ENCODE results near the gene TPCN2.

Gene TPCN2

GRCh38 chr11:69033431-69033830 is 15.3 kb upstream of the TPCN2 start:
- TF ChIP-seq CTCF (IDR thresholded peaks at IDR 0.05; ENCODE audit: low read depth, low read length) = no peak
- no peak overlapping the region for H3K4me3 ChIP-seq (ENCODE audit: low read depth, low read length)
- H3K27ac ChIP-seq = no peak overlapping the region
- no peaks in the 10 kb centered on the region for H3K36me3 ChIP-seq
- no peaks in the 10 kb centered on the region for H3K9me3 ChIP-seq (ENCODE audit: severe bottlenecking)
- H3K27me3 ChIP-seq (ENCODE audit: insufficient read depth, low read depth, severe bottlenecking) = no peaks in the 10 kb centered on the region
- DNase-seq = no peak

DNA sequence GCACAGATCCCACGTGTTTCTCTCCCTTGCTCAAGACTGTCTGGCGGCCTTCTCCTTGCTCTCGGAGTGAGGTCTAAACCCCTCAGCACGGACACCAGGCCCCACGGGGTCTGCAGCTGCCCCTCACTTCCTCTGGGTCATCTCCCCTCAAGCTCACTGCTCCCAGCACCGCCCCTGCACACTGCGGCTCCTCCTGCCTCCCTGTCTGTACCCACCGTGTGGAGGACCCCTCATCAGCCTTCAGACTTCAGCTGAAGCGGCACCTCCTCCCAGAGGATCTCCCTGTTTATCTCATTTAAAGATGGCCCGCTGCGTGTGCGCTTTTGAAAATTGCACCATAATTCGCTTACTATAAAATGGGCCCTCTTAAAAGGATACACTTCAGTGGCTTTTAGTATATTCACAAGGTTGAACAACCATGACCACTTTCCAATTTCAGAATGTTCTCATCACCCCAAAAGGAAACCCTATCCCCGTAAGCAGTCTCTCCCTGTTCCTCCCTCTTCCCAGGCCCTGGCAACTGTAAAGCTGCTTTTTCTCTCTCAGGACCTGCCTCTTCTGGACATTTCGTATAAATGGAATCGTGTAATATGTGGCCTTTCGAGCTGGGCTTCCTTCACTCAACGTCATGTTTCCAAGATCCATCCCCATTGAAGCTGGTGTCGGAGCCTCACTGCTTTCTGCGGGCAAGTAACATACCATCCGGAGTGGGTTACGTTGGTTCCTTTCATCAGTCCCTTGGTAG is 14.4 kb upstream of the TPCN2 start:
- H3K27ac ChIP-seq = no peak overlapping the region
- no peaks in the 10 kb centered on the region for H3K9me3 ChIP-seq (ENCODE audit: severe bottlenecking)
- DNase-seq = no peak
- no peak overlapping the region for H3K4me3 ChIP-seq (ENCODE audit: low read depth, low read length)
- no peak for TF ChIP-seq CTCF (IDR thresholded peaks at IDR 0.05; ENCODE audit: low read depth, low read length)
- no peaks in the 10 kb centered on the region for H3K36me3 ChIP-seq
- H3K27me3 ChIP-seq (ENCODE audit: insufficient read depth, low read depth, severe bottlenecking) = no peaks in the 10 kb centered on the region

GRCh38 chr11:69035150-69035945 is 13.4 kb upstream of the TPCN2 start:
- Histone ChIP-seq H3K27me3 (ENCODE audit: insufficient read depth, low read depth, severe bottlenecking) (no peaks in the 10 kb centered on the region), H3K9me3 (ENCODE audit: severe bottlenecking) (no peaks in the 10 kb centered on the region), H3K36me3 (no peaks in the 10 kb centered on the region), H3K4me3 (ENCODE audit: low read depth, low read length) (no peak overlapping the region), H3K27ac (no peak overlapping the region)
- TF ChIP-seq CTCF (IDR thresholded peaks at IDR 0.05; ENCODE audit: low read depth, low read length) = no peak
- no peak for DNase-seq

DNA sequence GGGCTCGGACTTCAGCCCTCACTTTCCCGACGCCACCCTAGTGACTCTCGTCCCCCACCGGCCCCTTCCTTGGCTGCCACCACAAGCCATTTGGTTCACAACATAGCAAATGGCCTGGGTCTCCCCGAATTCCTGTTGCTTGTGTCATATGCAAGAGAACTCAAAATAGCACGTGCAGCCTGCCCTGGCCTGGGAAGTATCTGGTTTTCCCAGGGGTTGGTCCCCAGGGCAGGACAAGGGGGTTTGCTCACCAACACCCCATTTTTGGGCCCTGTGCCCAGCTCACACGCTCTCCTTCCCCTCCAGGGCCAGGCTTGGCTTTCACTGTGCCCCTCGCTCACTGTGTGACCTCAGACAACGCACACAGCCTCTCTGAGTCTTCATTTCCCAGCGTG is 12.8 kb upstream of the TPCN2 start:
- H3K9me3 ChIP-seq (ENCODE audit: severe bottlenecking) = no peaks in the 10 kb centered on the region
- no peak for DNase-seq
- H3K36me3 ChIP-seq = no peaks in the 10 kb centered on the region
- no peaks in the 10 kb centered on the region for H3K27me3 ChIP-seq (ENCODE audit: insufficient read depth, low read depth, severe bottlenecking)
- no peak overlapping the region for H3K27ac ChIP-seq
- no peak for TF ChIP-seq CTCF (IDR thresholded peaks at IDR 0.05; ENCODE audit: low read depth, low read length)
- no peak overlapping the region for H3K4me3 ChIP-seq (ENCODE audit: low read depth, low read length)

DNA sequence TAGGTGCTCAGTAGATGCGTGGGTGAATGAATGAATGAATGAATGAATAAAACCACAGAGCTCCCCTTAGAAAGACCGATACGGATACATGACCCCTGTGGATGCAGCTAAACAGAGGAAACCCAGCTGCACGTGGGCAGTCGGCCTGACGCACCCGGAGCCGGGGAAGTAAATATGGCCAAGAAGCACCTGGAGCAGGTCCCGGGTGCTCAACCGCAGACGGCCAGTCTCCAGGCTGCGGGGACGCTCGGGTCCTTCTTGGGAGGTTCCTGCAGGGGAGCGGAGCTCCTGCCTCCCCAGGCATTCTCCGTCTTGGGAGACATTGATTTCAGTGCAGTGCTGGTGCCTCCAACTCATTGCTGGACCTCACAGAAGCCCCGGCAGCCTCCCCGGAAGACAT is 11.7 kb upstream of the TPCN2 start:
- Histone ChIP-seq H3K9me3 (ENCODE audit: severe bottlenecking) (no peaks in the 10 kb centered on the region), H3K27ac (no peak overlapping the region), H3K36me3 (no peaks in the 10 kb centered on the region), H3K27me3 (ENCODE audit: insufficient read depth, low read depth, severe bottlenecking) (no peaks in the 10 kb centered on the region), H3K4me3 (ENCODE audit: low read depth, low read length) (no peak overlapping the region)
- no peak for DNase-seq
- TF ChIP-seq CTCF (IDR thresholded peaks at IDR 0.05; ENCODE audit: low read depth, low read length) = no peak
